HG02759 (cell line): ENCODE measurements around the gene PLEKHA8.
A peak's percentile ranks its signal among the peaks of the same experiment; 100 is the strongest.

Source experiments
- ATAC-seq: cut with Tn5 transposase; IDR thresholded peaks from one replicate; pipeline ENCODE4 v1.9.1; 2021; ENCODE audit warnings: mild to moderate bottlenecking, moderate library complexity; ENCODE audit not compliant: unreplicated experiment

Gene PLEKHA8

GRCh38 chr7:30028216-30028748, at the start of gene PLEKHA8:
Gene PLEKHA8 (plus strand): TSS chr7:30028412. CDS start chr7:30028763, 351 bp downstream.
- ATAC-seq: peak; percentile 59

GRCh38 chr7:29980151-29980550, 48.1 kb upstream of the PLEKHA8 start:
- no peak for ATAC-seq

GRCh38 chr7:29987083-29987482, 41.1 kb upstream of the PLEKHA8 start:
- no peak for ATAC-seq

GRCh38 chr7:29987811-29988317, 40.3 kb upstream of the PLEKHA8 start:
- no peak for ATAC-seq

- ATAC-seq: peak; percentile 37
These were observed 39.6 kb upstream of the PLEKHA8 start for GRCh38 chr7:29988424-29989256.

DNA sequence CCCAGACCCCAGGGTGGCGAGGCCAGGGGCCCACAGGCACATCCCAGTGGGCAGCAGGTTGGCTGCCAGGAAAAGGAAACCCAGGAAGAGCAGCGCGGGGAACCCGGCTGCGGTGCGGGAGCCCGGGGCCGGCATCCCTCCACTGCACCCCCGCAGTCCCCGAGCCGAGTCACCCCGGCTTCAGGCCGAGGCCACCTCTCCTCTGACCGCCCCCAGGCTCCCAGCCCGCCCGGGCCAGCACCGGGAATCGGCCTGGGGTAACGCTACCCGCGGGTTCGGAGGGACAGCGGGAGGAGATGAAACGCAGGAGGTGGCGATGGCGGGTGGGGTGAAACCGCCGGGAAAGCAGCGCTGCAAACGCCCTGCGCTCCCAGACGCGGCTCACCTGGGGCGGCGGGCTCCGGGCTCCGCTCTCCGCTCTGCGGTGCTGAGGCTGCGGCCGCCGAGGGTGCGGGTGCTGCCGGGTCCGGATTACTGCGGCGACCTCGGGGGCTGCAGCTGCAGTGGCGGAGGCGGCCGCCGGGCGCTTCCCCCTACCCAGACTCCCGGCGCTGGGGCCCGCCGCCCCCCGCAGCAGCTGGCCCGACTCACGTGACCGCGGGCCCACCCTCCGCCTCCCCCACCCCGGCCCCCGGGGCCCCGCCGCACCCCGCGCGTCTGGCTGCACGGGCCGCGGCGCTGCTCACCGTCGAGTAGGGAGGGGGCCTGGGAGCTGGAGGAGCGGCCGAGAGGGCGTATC, 38.8 kb upstream of the PLEKHA8 start, which contains the start of gene SCRN1:
Gene SCRN1 (minus strand): TSS at position 545 of the 739 bp plus-strand sequence. CDS start 20,734 bp downstream, outside the sequence.
- ATAC-seq: peak; percentile 61

DNA sequence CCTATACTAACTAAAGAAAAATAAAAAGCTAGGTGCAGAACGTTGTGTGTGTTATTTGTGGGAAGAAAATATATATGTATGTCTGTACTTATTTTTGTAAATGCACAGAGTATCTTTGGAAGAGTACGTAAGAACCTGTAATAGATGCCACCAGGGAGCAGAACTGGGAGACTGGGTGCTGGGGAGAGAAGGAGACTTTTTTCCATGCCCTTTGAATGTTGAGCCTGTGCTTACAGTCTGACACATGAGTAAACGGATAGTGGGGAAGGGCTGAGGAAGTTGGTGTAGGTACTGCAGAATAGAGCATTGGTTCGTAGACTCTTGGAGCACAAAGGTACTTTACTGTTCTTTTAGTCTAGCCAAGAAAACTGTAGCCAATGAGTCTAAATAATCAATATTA, 37.3 kb upstream of the PLEKHA8 start:
- no peak for ATAC-seq

- ATAC-seq: no peak
These were observed 36.3 kb upstream of the PLEKHA8 start for GRCh38 chr7:29991937-29992336.

GRCh38 chr7:29993140-29993539, 35.1 kb upstream of the PLEKHA8 start:
- ATAC-seq: no peak

- no peak for ATAC-seq
These were observed 32.6 kb upstream of the PLEKHA8 start for GRCh38 chr7:29995652-29996051.

- no peak for ATAC-seq
These were observed 31.9 kb upstream of the PLEKHA8 start for GRCh38 chr7:29996321-29996720.

DNA sequence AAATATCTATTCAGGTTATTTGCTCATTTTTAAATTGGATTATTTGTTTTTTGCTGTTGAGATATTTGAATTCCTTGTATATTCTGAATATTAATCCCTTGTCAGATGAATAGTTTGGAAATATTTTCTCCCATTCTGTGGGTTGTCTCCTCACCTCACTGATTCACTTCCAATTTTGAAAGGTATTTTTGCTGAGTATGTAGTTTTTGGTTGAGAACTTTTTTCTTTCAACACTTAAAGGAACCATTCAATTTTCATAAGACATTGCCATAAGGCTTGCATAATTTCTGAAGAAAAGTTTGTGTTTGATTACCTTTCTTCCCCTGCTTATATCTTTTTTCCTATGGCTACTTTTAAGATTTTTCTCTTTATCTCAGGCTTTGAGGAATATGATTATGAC, 29.7 kb upstream of the PLEKHA8 start:
- no peak for ATAC-seq

- ATAC-seq: no peak
These were observed 26.2 kb upstream of the PLEKHA8 start for GRCh38 chr7:30001998-30002397.

DNA sequence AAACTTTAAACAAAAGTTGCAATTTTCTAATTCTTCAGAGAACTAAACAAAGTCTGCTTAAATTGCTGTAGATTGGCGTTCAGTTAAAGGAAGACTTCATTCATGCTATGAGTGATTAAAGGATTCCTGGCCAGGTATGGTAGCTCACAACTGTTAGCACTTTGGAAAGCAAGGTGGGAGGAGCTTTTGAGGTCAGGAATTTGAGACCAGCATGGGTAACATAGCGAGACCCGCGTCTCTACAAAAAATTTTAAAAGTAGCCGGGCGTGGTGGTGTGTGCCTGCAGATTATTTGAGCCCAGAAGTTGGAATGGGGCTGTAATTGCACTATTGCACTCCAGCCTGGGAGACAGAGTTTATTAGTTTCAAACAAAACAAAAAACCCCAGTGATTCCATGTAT, 25.1 kb upstream of the PLEKHA8 start:
- no peak for ATAC-seq

- ATAC-seq: no peak
These were observed 22.7 kb upstream of the PLEKHA8 start for GRCh38 chr7:30005464-30005863.

- no peak for ATAC-seq
These were observed 18.2 kb upstream of the PLEKHA8 start for GRCh38 chr7:30010021-30010420.

- no peak for ATAC-seq
These were observed 15.5 kb upstream of the PLEKHA8 start for GRCh38 chr7:30012757-30013156.

GRCh38 chr7:30018451-30018850, 9.8 kb upstream of the PLEKHA8 start:
- ATAC-seq: no peak

DNA sequence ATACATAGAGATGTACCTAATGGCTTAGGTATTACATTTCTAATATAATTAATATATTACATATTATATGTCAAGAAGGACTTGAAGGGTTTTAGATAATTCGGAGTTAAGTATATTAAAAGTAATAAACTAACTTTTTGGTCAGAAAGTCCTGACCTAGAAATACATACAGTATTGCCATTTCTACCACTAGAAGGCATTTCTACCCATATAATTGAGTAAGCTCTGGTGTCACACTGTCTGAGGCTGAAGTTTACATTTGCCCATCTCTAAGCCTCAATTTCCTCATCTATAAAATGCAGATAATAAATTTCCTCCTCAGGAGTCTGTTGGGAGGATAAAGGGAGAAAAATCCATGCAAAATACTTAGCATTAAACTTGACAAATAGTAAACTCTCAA, 8.8 kb upstream of the PLEKHA8 start:
- ATAC-seq: no peak

DNA sequence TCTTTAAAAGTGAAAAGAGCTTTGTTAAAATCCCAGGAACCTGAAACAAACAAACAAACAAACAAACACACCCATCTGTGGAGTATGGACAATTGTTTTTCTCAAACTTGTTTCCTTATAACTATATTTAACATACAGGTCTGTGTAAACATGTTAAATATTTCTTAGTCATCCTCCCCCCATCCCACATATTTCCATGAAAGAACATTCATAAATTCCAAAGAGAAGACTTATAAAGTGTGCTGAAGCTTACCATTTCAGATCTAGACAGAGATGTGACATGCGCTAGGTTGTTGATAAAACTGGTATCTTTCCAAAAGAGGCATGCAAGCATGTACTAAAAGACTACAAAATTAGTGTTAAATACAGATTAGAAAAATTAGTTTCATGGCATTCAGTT, 8.3 kb upstream of the PLEKHA8 start:
- no peak for ATAC-seq

DNA sequence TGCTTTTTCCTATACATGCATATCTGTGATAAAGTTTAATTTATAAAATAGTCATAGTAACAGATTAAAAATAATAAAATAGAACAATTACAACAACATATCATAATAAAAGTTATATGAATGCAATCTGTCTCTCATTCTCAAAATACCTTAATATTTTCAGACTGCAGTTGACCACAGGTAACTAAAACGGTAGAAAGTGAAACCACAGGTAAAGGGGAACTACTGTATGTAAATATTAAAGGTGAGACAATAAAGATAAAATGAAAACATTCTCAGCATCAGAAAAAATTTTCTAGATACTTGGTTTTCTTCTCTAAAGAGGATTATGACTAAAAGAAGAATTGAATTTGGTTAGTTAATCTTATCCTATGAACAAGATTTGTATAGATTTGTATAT, 7.7 kb upstream of the PLEKHA8 start:
- no peak for ATAC-seq

GRCh38 chr7:30022991-30023390, 5.2 kb upstream of the PLEKHA8 start:
- ATAC-seq: no peak
